Lower lobe of right lung (tissue), 2 donors: ENCODE data around the gene GOLGA7B. TPM values are rescaled to one million over a fixed set of nuclear protein-coding genes. Genes with fewer than 3 reads are reported as not detected.

ENCODE experiments used
- ATAC-seq, 2 donors: fragments of 200-7000 bp; cut with Tn5 transposase; one replicate each; pipeline ENCODE4 v1.9.1; 2020 to 2022; ENCODE audit warnings: mild to moderate bottlenecking in 2 of 2, moderate library complexity in 2 of 2
- DNase-seq: peaks from one replicate; pipeline ENCODE4 v3.0.0-alpha.2; 2020
- H3K27ac ChIP-seq: fragments of 200-600 bp; one replicate; pipeline ENCODE4 v1.8.0; 2022
- H3K27me3 ChIP-seq: fragments of 200-600 bp; one replicate; pipeline ENCODE4 v1.8.0; 2022; ENCODE audit warnings: low read depth
- H3K36me3 ChIP-seq: fragments of 200-600 bp; one replicate; pipeline ENCODE4 v1.8.0; 2022; ENCODE audit warnings: mild to moderate bottlenecking
- H3K4me1 ChIP-seq: fragments of 200-600 bp; one replicate; pipeline ENCODE4 v1.8.0; 2022
- H3K4me3 ChIP-seq: fragments of 200-600 bp; one replicate; pipeline ENCODE4 v1.8.0; 2022; ENCODE audit warnings: mild to moderate bottlenecking
- H3K9me3 ChIP-seq: fragments of 200-600 bp; one replicate; pipeline ENCODE4 v1.8.0; 2022
- intact Hi-C: fragments of 100-400 bp; cut with DNase I; formaldehyde crosslinking; loops from one replicate; pipeline ENCODE4 v1.11.0; 2022
- total RNA-seq: library from RNA; stranded (reverse); fragmentation: NEBNext Ultra II Directional; extraction: Animal tissue kit (Norgen Biotek cat#: 25700); gene quantifications from one replicate; pipeline ENCODE4 v1.2.1, GENCODE V29; 2021
- TF ChIP-seq, protein P1 (sequence below): fragments of 200-600 bp; IDR thresholded peaks from one replicate; pipeline ENCODE4 v1.8.0; 2022; ENCODE audit warnings: antibody characterized with exemption, mild to moderate bottlenecking
- donor health status: DM: no; HTN: yes; CAD: no; lungs with severe emphysema.

GOLGA7B gene
- total RNA-seq, 1 donor from 2014 or later: 1.0 TPM

- DNase-seq: no peak
- Histone ChIP-seq H3K27me3 (peaks cover 5% of the 10 kb centered on the region), H3K36me3 (no peaks in the 10 kb centered on the region), H3K4me3 (no peak overlapping the region), H3K27ac (no peak overlapping the region), H3K4me1 (peaks cover under 1% of the 10 kb centered on the region), H3K9me3 (no peaks in the 10 kb centered on the region)
- TF ChIP-seq, protein P1, sequence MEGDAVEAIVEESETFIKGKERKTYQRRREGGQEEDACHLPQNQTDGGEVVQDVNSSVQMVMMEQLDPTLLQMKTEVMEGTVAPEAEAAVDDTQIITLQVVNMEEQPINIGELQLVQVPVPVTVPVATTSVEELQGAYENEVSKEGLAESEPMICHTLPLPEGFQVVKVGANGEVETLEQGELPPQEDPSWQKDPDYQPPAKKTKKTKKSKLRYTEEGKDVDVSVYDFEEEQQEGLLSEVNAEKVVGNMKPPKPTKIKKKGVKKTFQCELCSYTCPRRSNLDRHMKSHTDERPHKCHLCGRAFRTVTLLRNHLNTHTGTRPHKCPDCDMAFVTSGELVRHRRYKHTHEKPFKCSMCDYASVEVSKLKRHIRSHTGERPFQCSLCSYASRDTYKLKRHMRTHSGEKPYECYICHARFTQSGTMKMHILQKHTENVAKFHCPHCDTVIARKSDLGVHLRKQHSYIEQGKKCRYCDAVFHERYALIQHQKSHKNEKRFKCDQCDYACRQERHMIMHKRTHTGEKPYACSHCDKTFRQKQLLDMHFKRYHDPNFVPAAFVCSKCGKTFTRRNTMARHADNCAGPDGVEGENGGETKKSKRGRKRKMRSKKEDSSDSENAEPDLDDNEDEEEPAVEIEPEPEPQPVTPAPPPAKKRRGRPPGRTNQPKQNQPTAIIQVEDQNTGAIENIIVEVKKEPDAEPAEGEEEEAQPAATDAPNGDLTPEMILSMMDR: no peak
- intact Hi-C loops: no loop called here
- peak; percentile 20 to 44 for ATAC-seq
Measured at GRCh38 chr10:97904018-97904381, 54.4 kb downstream of the GOLGA7B start.

DNA sequence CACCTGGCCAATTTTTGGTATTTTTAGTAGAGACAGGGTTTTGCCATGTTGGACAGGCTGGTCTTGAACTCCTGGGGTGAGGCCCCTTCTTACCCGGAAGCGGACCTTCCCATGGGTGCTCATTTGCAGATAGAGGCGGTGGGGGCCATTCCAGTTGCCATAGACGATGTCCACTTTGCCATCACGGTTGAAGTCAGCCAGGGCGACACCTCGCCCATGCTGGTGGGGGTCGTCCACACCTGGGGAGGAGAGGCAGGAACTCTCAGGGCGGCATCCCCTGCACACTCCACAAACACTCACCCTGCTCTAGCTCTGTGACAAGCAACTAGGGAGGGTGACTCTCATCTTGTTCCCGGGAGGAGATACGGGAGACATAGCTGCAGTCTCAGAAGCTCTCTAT, 54.9 kb downstream of the GOLGA7B start:
- peaks cover 5% of the 10 kb centered on the region for H3K27me3 ChIP-seq
- H3K4me1 ChIP-seq: peaks cover 1% of the 10 kb centered on the region
- ATAC-seq: no peak
- no peaks in the 10 kb centered on the region for H3K9me3 ChIP-seq
- intact Hi-C loops: no loop called here
- no peaks in the 10 kb centered on the region for H3K36me3 ChIP-seq
- no peak overlapping the region for H3K27ac ChIP-seq
- TF ChIP-seq, protein P1: no peak
- no peak overlapping the region for H3K4me3 ChIP-seq
- DNase-seq: no peak

- H3K4me1 ChIP-seq: peaks cover 8% of the 10 kb centered on the region
- intact Hi-C loops: no loop called here
- TF ChIP-seq, protein P1: no peak
- no peak for DNase-seq
- H3K27me3 ChIP-seq: peaks cover 5% of the 10 kb centered on the region
- no peaks in the 10 kb centered on the region for H3K9me3 ChIP-seq
- no peak overlapping the region for H3K4me3 ChIP-seq
- no peak overlapping the region for H3K27ac ChIP-seq
- no peak for ATAC-seq
- no peaks in the 10 kb centered on the region for H3K36me3 ChIP-seq
Measured at GRCh38 chr10:97905276-97905675, 55.6 kb downstream of the GOLGA7B start.

DNA sequence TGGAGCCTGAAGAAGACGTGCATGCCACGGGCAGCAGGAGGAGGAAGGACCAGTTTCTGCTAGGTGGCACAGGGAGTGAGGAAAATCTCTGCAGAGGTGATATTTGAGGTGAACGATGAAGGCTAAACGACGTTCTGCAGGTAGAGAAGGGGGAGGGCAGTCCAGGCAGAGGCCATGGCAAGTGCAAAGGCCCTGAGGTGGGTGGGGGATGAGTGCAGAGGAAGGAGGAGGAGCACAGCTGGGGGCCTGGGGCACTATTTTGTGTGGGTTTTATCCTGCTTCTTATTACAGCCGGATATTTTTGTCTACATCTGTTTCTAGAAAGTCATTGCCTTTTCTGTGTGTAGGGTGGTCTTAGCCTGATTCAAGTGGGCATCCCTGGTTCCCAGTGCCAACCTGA, 57.6 kb downstream of the GOLGA7B start:
- Histone ChIP-seq H3K27ac (no peak overlapping the region), H3K27me3 (peaks cover 5% of the 10 kb centered on the region), H3K36me3 (no peaks in the 10 kb centered on the region), H3K9me3 (no peaks in the 10 kb centered on the region), H3K4me1 (peaks cover 11% of the 10 kb centered on the region), H3K4me3 (no peak overlapping the region)
- ATAC-seq (no peak), DNase-seq (no peak)
- intact Hi-C loops: no loop called here
- TF ChIP-seq, protein P1: no peak

DNA sequence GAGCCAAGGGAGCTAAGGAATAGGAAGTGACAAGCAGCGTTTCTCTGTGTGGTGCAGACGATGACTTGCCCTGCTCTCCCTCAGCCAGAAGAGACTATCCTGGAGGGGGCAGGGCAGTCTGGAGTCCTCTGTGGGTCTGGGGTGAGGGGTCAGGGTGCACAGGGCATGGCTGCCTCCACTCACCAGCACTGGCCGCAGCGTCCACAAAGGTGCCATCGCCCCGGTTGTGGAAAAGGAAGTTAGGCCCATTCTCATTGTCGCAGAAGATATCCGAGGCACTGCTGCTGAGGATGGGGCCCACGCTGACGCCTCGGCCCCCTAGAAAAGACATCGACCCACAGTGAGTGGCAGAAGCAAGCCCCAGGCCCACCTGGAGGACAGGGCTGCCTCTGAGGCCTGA, 58.2 kb downstream of the GOLGA7B start:
- no peaks in the 10 kb centered on the region for H3K9me3 ChIP-seq
- no peak overlapping the region for H3K27ac ChIP-seq
- H3K27me3 ChIP-seq: peaks cover 5% of the 10 kb centered on the region
- H3K36me3 ChIP-seq: no peaks in the 10 kb centered on the region
- DNase-seq: peak; percentile 35
- ATAC-seq: no peak
- no peak overlapping the region for H3K4me3 ChIP-seq
- TF ChIP-seq, protein P1: no peak
- intact Hi-C loops: no loop called here
- H3K4me1 ChIP-seq: peaks cover 11% of the 10 kb centered on the region

DNA sequence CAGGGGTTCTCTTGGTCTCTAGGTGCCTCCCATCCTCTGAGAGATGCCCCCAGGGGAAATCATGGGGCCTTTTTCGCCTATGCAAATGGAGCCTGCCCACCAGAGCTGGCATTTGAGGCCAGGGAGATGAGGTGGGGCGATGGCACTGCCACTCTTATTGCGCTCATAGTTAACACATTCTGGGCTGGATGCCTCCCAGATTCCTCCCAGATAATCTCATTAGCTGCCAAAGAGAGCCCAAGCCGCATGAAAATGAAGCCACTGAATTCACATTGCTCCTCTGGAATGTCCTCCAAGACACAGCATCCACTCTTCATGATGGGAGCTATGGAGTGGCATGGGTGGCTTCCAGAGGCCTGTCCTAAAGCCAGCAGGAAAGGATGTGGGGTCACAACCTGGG, 61.0 kb downstream of the GOLGA7B start:
- Histone ChIP-seq H3K4me1 (peaks cover 15% of the 10 kb centered on the region), H3K27me3 (peaks cover 13% of the 10 kb centered on the region), H3K27ac (no peak overlapping the region), H3K4me3 (no peak overlapping the region), H3K9me3 (no peaks in the 10 kb centered on the region), H3K36me3 (no peaks in the 10 kb centered on the region)
- DNase-seq (peak; percentile 39), ATAC-seq (peak in 1 of 2 donors; percentile 6)
- intact Hi-C loops: no loop called here
- TF ChIP-seq, protein P1: no peak
